SU-DHL-6 (cell line): ENCODE measurements around the gene PPP2R3A.

ENCODE experiments used
- H2AFZ ChIP-seq: fragments of 200-600 bp; sonication (generic); 2 replicates; pipeline ENCODE4 v1.6.1; 2014; ENCODE audit warnings: low read depth, mild to moderate bottlenecking, moderate library complexity, mixed read lengths, antibody characterized with exemption, low read length; ENCODE audit not compliant: severe bottlenecking
- H3F3A ChIP-seq: fragments of 200-600 bp; shearing (Covaris generic); 2 replicates; pipeline ENCODE4 v1.6.0; 2016; ENCODE audit warnings: antibody characterized with exemption, mild to moderate bottlenecking; ENCODE audit not compliant: insufficient read depth
- H3K27ac ChIP-seq: fragments of 200-600 bp; sonication (generic); 2 replicates; pipeline ENCODE4 v1.5.1; 2016; ENCODE audit warnings: low read depth, mild to moderate bottlenecking, low read length, moderate library complexity, mixed read lengths
- H3K27me3 ChIP-seq: fragments of 200-600 bp; sonication (generic), shearing (Covaris generic); 2 replicates; pipeline ENCODE4 v1.6.0; 2014; ENCODE audit warnings: mild to moderate bottlenecking, low read length
- H3K36me3 ChIP-seq: fragments of 200-600 bp; sonication (generic); 2 replicates; pipeline ENCODE4 v1.6.1; 2014; ENCODE audit warnings: mild to moderate bottlenecking, low read length, mixed read lengths
- H3K4me2 ChIP-seq: fragments of 300-600, 200-600 bp; shearing (Covaris generic), sonication (generic); 2 replicates; pipeline ENCODE4 v1.6.0; 2014; ENCODE audit warnings: low read length, low read depth, mild to moderate bottlenecking; ENCODE audit not compliant: poor library complexity, severe bottlenecking
- H3K4me3 ChIP-seq: fragments of 200-600 bp; sonication (generic); 2 replicates; pipeline ENCODE4 v1.5.1; 2014; ENCODE audit warnings: antibody characterized with exemption, low read length, mild to moderate bottlenecking, mixed read lengths; ENCODE audit not compliant: insufficient read depth, poor library complexity, severe bottlenecking
- H3K79me2 ChIP-seq: fragments of 200-600 bp; sonication (generic); 2 replicates; pipeline ENCODE4 v1.6.1; 2014; ENCODE audit warnings: mild to moderate bottlenecking, low read length, moderate library complexity; ENCODE audit not compliant: insufficient read depth
- H3K9ac ChIP-seq: fragments of 200-600 bp; sonication (generic); 2 replicates; pipeline ENCODE4 v1.7.0; 2014; ENCODE audit warnings: mild to moderate bottlenecking, low read length
- H3K9me2 ChIP-seq: fragments of 200-600 bp; sonication (generic); replicated peaks from 2 replicates; pipeline ENCODE4 v1.6.1; 2014; ENCODE audit warnings: low read length; ENCODE audit not compliant: insufficient read depth
- H3K9me3 ChIP-seq: fragments of 200-600 bp; sonication (generic); 2 replicates; pipeline ENCODE4 v1.6.1; 2014; ENCODE audit warnings: low read length, mixed read lengths; ENCODE audit not compliant: insufficient read depth
- H4K20me1 ChIP-seq: fragments of 200-600 bp; sonication (generic); 2 replicates; pipeline ENCODE4 v1.6.1; 2014; ENCODE audit warnings: low read depth, mild to moderate bottlenecking, antibody characterized with exemption, low read length, moderate library complexity, mixed read lengths
- EZH2phosphoT487 ChIP-seq: fragments of 200-600 bp; sonication (generic), shearing (Covaris generic); conservative IDR thresholded peaks from 2 replicates; pipeline ENCODE4 v1.6.1; 2018; ENCODE audit warnings: mild to moderate bottlenecking, antibody characterized with exemption, low read length, moderate library complexity, mixed read lengths
- TF ChIP-seq, protein P1 (sequence below): fragments of 200-600 bp; sonication (generic); IDR thresholded peaks from one replicate; pipeline ENCODE4 v1.5.1; 2017; ENCODE audit warnings: antibody characterized with exemption, mild to moderate bottlenecking, low read length, moderate library complexity; ENCODE audit not compliant: insufficient read depth, poor library complexity, severe bottlenecking

Gene PPP2R3A

DNA sequence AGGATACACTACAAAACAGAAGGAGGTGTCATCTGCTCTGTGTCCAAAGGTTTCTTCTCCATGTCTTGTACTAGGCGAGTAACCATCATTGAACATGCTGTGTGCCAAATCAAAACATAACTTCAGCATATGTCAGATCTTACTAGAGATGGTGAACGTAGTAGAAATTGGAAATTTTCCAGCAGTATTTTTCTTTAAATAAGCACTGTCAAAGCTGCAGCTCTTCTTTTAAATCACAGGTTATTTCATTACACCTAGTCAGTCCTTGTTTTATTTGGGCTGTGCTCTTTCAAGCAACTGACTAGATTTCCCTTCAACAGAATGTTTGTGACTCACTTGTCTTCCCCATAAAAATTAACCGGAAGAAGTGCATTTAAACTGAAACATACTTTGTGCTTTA lies 184.1 kb downstream of the PPP2R3A start:
- H3K9ac ChIP-seq = no peak overlapping the region
- no peaks in the 10 kb centered on the region for H3K9me3 ChIP-seq
- no peak for TF ChIP-seq EZH2phosphoT487
- TF ChIP-seq, protein P1, sequence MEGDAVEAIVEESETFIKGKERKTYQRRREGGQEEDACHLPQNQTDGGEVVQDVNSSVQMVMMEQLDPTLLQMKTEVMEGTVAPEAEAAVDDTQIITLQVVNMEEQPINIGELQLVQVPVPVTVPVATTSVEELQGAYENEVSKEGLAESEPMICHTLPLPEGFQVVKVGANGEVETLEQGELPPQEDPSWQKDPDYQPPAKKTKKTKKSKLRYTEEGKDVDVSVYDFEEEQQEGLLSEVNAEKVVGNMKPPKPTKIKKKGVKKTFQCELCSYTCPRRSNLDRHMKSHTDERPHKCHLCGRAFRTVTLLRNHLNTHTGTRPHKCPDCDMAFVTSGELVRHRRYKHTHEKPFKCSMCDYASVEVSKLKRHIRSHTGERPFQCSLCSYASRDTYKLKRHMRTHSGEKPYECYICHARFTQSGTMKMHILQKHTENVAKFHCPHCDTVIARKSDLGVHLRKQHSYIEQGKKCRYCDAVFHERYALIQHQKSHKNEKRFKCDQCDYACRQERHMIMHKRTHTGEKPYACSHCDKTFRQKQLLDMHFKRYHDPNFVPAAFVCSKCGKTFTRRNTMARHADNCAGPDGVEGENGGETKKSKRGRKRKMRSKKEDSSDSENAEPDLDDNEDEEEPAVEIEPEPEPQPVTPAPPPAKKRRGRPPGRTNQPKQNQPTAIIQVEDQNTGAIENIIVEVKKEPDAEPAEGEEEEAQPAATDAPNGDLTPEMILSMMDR = no peak
- H3K4me2 ChIP-seq = no peak overlapping the region
- no peaks in the 10 kb centered on the region for H3K27me3 ChIP-seq
- no peaks in the 10 kb centered on the region for H3K9me2 ChIP-seq
- peaks cover 14% of the 10 kb centered on the region for H3F3A ChIP-seq
- H2AFZ ChIP-seq = no peak overlapping the region
- H3K79me2 ChIP-seq = peaks cover 67% of the 10 kb centered on the region
- no peak overlapping the region for H3K4me3 ChIP-seq
- H3K36me3 ChIP-seq = peaks cover 27% of the 10 kb centered on the region
- H3K27ac ChIP-seq = no peak overlapping the region
- peaks cover 33% of the 10 kb centered on the region for H4K20me1 ChIP-seq

DNA sequence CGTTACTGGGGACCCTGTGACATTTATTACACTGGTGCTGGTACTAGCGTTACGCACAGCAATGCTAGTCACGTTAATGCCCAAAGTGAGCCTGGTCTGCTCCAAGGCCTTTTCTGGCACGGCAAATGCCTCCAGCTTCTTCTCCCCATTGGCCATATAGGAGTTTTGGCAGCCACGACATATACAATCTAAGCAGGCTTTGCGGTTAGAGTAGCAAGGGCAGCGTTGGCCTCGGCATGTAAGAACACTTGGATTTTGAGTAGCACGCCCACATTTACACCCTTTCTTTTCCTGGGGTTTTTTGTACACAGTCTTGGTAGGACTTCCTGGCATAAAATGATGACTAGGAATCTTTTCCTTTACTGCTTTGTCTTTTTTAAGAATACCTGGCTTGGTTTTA lies 185.7 kb downstream of the PPP2R3A start:
- H2AFZ ChIP-seq = no peak overlapping the region
- TF ChIP-seq, protein P1 = no peak
- TF ChIP-seq EZH2phosphoT487 = no peak

DNA sequence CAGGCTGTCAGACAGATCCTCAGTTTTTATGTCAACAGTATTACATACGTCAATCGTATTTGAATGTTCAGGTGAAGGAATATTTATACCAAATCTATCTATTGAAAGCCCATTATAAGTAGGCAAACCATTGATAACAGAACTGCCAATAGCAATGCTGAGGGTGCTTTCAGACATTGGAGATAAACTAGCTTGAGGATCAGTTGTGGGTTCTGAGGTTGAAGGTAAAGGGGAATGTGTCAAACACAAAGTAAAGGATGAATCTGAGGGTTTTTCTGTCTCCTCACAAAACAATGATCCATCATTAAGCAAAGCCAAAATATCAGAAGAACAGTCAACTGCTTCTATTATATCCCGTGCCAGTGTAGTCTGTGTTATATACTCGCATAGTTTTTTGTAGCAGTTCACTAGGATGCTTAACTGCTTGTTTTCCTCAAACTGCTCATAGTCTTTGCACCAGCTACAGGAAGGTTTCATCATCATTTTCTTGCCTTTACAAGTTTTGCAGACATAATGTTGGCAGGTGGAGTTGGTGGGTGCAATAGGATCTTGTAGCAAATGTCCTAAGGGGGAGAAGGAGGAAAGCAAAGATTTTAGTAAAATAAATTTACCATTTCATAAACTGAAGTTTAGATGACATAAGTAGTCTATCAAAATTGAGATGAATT lies 186.8 kb downstream of the PPP2R3A start:
- Histone ChIP-seq H4K20me1 (peaks cover 47% of the 10 kb centered on the region), H3K27me3 (no peaks in the 10 kb centered on the region), H3K9me2 (no peaks in the 10 kb centered on the region), H3K9ac (no peak overlapping the region), H3F3A (peaks cover 6% of the 10 kb centered on the region; the same call in 1 of the 2 replicates), H3K4me3 (no peak overlapping the region), H3K36me3 (peaks cover 27% of the 10 kb centered on the region), H3K9me3 (no peaks in the 10 kb centered on the region), H2AFZ (no peak overlapping the region), H3K27ac (no peak overlapping the region), H3K4me2 (no peak overlapping the region), H3K79me2 (peaks cover 89% of the 10 kb centered on the region)
- TF ChIP-seq, protein P1 = no peak
- TF ChIP-seq EZH2phosphoT487 = no peak

More for the DNA sequence above, 185.7 kb downstream of the PPP2R3A start:
- no peak overlapping the region for H3K4me2 ChIP-seq
- H3K79me2 ChIP-seq = peaks cover 82% of the 10 kb centered on the region
- H3K9ac ChIP-seq = no peak overlapping the region
- H3K27ac ChIP-seq = no peak overlapping the region
- no peaks in the 10 kb centered on the region for H3K9me3 ChIP-seq
- no peaks in the 10 kb centered on the region for H3K9me2 ChIP-seq
- peaks cover 27% of the 10 kb centered on the region for H3K36me3 ChIP-seq
- H3K27me3 ChIP-seq = no peaks in the 10 kb centered on the region
- H3K4me3 ChIP-seq = no peak overlapping the region
- peaks cover 42% of the 10 kb centered on the region for H4K20me1 ChIP-seq
- H3F3A ChIP-seq = peaks cover 6% of the 10 kb centered on the region; the same call in 1 of the 2 replicates
